PC-9 (cell line): ENCODE measurements around the gene ZFPM1. TPM values are rescaled to one million over a fixed set of nuclear protein-coding genes. Genes with fewer than 3 reads are reported as not detected.

ENCODE experiments used
- BruUV-seq: library from RNA; stranded (reverse); fragments of 400-500 nt; replicated peaks from 2 replicates; lab custom pipeline; 2021; lab: Mats Ljungman, UMichigan
- CTCF ChIA-PET: fragments of 300-600 bp; sonication (Branson Sonifier 250); formaldehyde crosslinking; loops from one replicate; lab custom pipeline; 2022; ENCODE audit warnings: antibody characterized with exemption; lab: Charles Lee
- POLR2A ChIA-PET: fragments of 300-600 bp; sonication (Branson Sonifier 250); formaldehyde crosslinking; loops from one replicate; lab custom pipeline; 2022; ENCODE audit warnings: antibody characterized with exemption; ENCODE audit not compliant: unreplicated experiment; lab: Charles Lee
- DNase-seq, 2 experiments: peaks; one replicate each; pipeline versions ENCODE4 v3.0.0 to v3.0.0-alpha.2; 2015 to 2022; ENCODE audit warnings: mixed read lengths in 1 of 2
- H2AFZ ChIP-seq: fragments of 200-600 bp; sonication (generic); 2 replicates; pipeline ENCODE4 v1.8.1; 2017; ENCODE audit warnings: antibody characterized with exemption
- H3F3A ChIP-seq: fragments of 200-600 bp; sonication (generic); 2 replicates; pipeline ENCODE4 v1.8.1; 2017; ENCODE audit warnings: antibody characterized with exemption, mild to moderate bottlenecking, low read depth; ENCODE audit not compliant: insufficient read depth
- H3K27ac ChIP-seq: fragments of 200-600 bp; sonication (generic); 2 replicates; pipeline ENCODE4 v1.6.1; 2016; ENCODE audit warnings: mixed run types
- H3K27me3 ChIP-seq: fragments of 200-600 bp; sonication (generic); 2 replicates; pipeline ENCODE4 v1.6.1; 2016; ENCODE audit warnings: low read depth, mixed run types; ENCODE audit not compliant: insufficient read depth
- H3K36me3 ChIP-seq: fragments of 200-600 bp; sonication (generic); 2 replicates; pipeline ENCODE4 v1.6.1; 2016; ENCODE audit warnings: low read depth, mixed run types
- H3K4me1 ChIP-seq: fragments of 200-600 bp; sonication (generic); replicated peaks from 2 replicates; pipeline ENCODE4 v1.6.1; 2016; ENCODE audit warnings: mixed run types; ENCODE audit not compliant: insufficient read depth
- H3K4me2 ChIP-seq: fragments of 200-600 bp; sonication (generic); 2 replicates; pipeline ENCODE4 v1.6.1; 2017; ENCODE audit warnings: mixed run types
- H3K4me3 ChIP-seq: fragments of 200-600 bp; sonication (generic); 2 replicates; pipeline ENCODE4 v1.6.1; 2016; ENCODE audit warnings: mixed run types
- H3K79me2 ChIP-seq: fragments of 200-600 bp; sonication (generic); 2 replicates; pipeline ENCODE4 v1.6.1; 2017; ENCODE audit warnings: low read depth, mixed run types
- H3K9me2 ChIP-seq: fragments of 200-600 bp; sonication (generic); 2 replicates; pipeline ENCODE4 v1.8.1; 2017; ENCODE audit warnings: mild to moderate bottlenecking; ENCODE audit not compliant: insufficient read depth
- H3K9me3 ChIP-seq: fragments of 200-600 bp; sonication (generic); 2 replicates; pipeline ENCODE4 v1.8.1; 2016; ENCODE audit warnings: low read depth; ENCODE audit not compliant: insufficient read depth
- H4K20me1 ChIP-seq: fragments of 200-600 bp; sonication (generic); 2 replicates; pipeline ENCODE4 v1.8.1; 2017; ENCODE audit not compliant: insufficient read depth
- EZH2 ChIP-seq: fragments of 200-600 bp; sonication (generic); IDR thresholded peaks from 2 replicates; pipeline ENCODE4 v1.8.0; 2017; ENCODE audit warnings: antibody characterized with exemption, low read depth
- intact Hi-C: fragments of 100-400 bp; cut with micrococcal nuclease; formaldehyde crosslinking; loops from one replicate; pipeline ENCODE4 v1.10.0; 2022; ENCODE audit not compliant: unreplicated experiment
- total RNA-seq: library from RNA; stranded (reverse); gene quantifications from 2 replicates; pipeline ENCODE4 v1.2.3, GENCODE V29; 2021
- TF ChIP-seq, protein P1 (sequence below): fragments of 200-600 bp; sonication (generic); conservative IDR thresholded peaks from 2 replicates; pipeline ENCODE4 v1.6.1; 2017; ENCODE audit warnings: mixed run types, antibody characterized with exemption, mild to moderate bottlenecking, moderate library complexity

Gene ZFPM1
- total RNA-seq, 1 experiment from 2014 or later: 19.7 TPM

DNA sequence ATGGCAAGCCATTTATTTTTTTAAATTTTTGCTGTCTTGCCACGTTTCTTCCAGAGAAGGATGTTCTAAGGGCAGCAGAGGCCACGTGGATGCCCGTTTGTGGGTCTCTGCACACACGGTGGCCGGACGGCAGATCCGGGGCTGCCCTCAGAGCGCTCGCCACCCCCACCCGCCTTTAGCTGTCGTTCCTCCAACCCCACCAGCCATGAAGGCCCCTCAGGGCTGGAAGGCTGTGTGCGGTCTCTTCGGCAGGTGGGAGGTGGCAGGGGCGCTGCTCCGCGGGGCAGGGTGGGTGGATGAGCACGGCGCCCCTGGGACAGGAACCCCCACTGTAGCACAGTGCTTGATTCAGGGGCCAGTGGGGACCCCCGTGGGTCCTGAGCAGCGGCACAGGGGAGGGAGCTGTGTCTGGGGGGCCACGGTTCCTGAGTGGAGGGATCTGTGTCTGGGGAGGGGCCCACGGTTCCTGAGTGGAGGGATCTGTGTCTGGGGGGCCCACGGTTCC is 49.7 kb downstream of the ZFPM1 start:
- ChIA-PET CTCF (interaction anchor here (0.6 kb wide), 1 partner anchor 58 kb away, joined by 10 read pairs; no protein-coding TSS in a partner anchor), POLR2A (no interaction called here)
- Histone ChIP-seq H3K27me3 (no peaks in the 10 kb centered on the region), H3K4me3 (no peak overlapping the region), H3K36me3 (no peaks in the 10 kb centered on the region), H2AFZ (no peak overlapping the region), H3F3A (no peaks in the 10 kb centered on the region), H3K9me3 (no peaks in the 10 kb centered on the region), H3K9me2 (no peaks in the 10 kb centered on the region), H3K4me2 (no peak overlapping the region), H3K27ac (no peak overlapping the region), H3K79me2 (no peaks in the 10 kb centered on the region), H4K20me1 (no peaks in the 10 kb centered on the region; the same call in 1 of the 2 replicates), H3K4me1 (no peaks in the 10 kb centered on the region)
- DNase-seq: no peak
- TF ChIP-seq, protein P1, sequence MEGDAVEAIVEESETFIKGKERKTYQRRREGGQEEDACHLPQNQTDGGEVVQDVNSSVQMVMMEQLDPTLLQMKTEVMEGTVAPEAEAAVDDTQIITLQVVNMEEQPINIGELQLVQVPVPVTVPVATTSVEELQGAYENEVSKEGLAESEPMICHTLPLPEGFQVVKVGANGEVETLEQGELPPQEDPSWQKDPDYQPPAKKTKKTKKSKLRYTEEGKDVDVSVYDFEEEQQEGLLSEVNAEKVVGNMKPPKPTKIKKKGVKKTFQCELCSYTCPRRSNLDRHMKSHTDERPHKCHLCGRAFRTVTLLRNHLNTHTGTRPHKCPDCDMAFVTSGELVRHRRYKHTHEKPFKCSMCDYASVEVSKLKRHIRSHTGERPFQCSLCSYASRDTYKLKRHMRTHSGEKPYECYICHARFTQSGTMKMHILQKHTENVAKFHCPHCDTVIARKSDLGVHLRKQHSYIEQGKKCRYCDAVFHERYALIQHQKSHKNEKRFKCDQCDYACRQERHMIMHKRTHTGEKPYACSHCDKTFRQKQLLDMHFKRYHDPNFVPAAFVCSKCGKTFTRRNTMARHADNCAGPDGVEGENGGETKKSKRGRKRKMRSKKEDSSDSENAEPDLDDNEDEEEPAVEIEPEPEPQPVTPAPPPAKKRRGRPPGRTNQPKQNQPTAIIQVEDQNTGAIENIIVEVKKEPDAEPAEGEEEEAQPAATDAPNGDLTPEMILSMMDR: no peak
- TF ChIP-seq EZH2: no peak
- BruUV-seq: no TSS peak
- intact Hi-C loops: no loop called here

DNA sequence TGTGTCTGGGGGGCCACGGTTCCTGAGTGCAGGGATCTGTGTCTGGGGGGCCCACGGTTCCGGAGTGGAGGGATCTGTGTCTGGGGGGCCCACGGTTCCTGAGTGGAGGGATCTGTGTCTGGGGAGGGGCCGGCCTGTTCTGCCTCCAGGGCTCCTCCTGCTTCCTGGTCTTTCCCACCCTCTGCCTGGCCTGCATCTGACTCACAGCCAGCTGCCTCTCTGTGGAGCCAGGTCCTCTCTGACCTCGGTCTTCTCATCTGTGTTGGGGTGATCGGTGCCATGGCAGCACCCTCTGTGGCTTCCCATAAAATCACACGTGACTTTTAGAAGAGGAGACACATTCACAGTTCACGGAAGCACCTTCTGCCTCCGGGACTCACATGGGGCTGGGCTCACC is 50.3 kb downstream of the ZFPM1 start:
- CTCF ChIA-PET: no interaction called here
- intact Hi-C loops: no loop called here
- POLR2A ChIA-PET: no interaction called here

DNA sequence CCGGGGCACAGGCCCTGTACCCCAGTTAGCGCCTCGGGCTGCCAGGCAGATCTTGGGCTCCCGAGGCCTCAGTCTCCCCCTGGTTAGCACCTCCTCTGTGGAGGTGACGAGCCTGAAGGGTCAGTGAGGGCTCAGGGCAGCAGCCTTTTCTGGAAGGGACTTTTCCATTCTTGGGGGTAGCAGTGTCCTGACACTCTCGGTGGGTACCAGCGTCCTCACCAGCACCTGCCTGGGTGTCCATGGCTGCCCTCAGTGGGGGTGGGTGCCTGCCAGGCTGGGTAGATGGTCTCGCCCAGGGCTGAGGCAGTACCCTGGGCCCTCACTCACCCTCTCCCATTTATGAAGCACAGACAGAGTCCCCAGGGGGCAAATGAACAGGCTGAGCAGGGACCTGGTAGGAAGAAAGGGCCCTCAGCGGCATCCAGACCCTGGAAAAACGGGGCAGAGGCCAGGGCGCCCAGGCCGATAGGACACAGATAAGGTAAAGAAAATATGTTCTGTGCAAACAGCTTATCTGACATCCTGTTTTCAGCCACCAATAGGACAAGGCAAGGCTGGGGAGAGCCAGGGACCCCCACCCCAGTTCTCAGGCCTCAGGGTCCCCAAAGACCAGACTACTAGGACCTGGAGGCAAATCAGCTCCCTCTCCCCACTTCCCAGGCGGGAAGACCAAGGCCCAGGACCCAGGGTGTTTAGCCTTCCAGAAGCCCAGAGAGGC is 50.9 kb downstream of the ZFPM1 start:
- Histone ChIP-seq H3K9me2 (no peaks in the 10 kb centered on the region), H3K4me1 (no peaks in the 10 kb centered on the region), H3K36me3 (no peaks in the 10 kb centered on the region), H3K27me3 (no peaks in the 10 kb centered on the region), H3K27ac (no peak overlapping the region), H3K79me2 (no peaks in the 10 kb centered on the region), H3K4me3 (no peak overlapping the region), H2AFZ (no peak overlapping the region), H3K9me3 (no peaks in the 10 kb centered on the region), H3K4me2 (no peak overlapping the region), H4K20me1 (no peaks in the 10 kb centered on the region; the same call in 1 of the 2 replicates), H3F3A (no peaks in the 10 kb centered on the region)
- ChIA-PET CTCF (no interaction called here), POLR2A (no interaction called here)
- TF ChIP-seq, protein P1: no peak
- no peak for TF ChIP-seq EZH2
- BruUV-seq: no TSS peak
- DNase-seq: no peak
- intact Hi-C loops: no loop called here

More for the DNA sequence above, 50.3 kb downstream of the ZFPM1 start:
- no peaks in the 10 kb centered on the region for H3K4me1 ChIP-seq
- no peaks in the 10 kb centered on the region for H3K9me3 ChIP-seq
- H3K27me3 ChIP-seq: no peaks in the 10 kb centered on the region
- TF ChIP-seq EZH2: no peak
- TF ChIP-seq, protein P1: no peak
- BruUV-seq: no TSS peak
- no peak for DNase-seq
- no peaks in the 10 kb centered on the region for H3K79me2 ChIP-seq
- no peak overlapping the region for H3K4me2 ChIP-seq
- no peak overlapping the region for H2AFZ ChIP-seq
- H3F3A ChIP-seq: no peaks in the 10 kb centered on the region
- no peaks in the 10 kb centered on the region; the same call in 1 of the 2 replicates for H4K20me1 ChIP-seq
- no peaks in the 10 kb centered on the region for H3K9me2 ChIP-seq
- no peak overlapping the region for H3K27ac ChIP-seq
- H3K4me3 ChIP-seq: no peak overlapping the region
- H3K36me3 ChIP-seq: no peaks in the 10 kb centered on the region
